Left kidney (tissue), 8 donors: ENCODE results near the gene PRKCQ. TPM values are rescaled to one million over a fixed set of nuclear protein-coding genes. Genes with fewer than 3 reads are reported as not detected.

ENCODE experiments used
- DNase-seq: peaks from one replicate; pipeline ENCODE4 v3.0.0-alpha.2; 2013
- long read RNA-seq, 8 donors: transcript quantifications; one replicate each; lab custom pipeline, GENCODE V29; 2026
- polyA plus RNA-seq: library from polyadenylated mRNA; unstranded; fragments of 120-200 nt; gene quantifications from one replicate; pipeline ENCODE4 v1.2.1, GENCODE V29; 2013; ENCODE audit not compliant: insufficient read length

PRKCQ gene
- 16.5 TPM for polyA plus RNA-seq
- long read RNA-seq, donor 1, partial matches to known transcripts, result 13 of 24 reads
- long read RNA-seq, donor 1, other reads (novel, unspliced or antisense), result 11 of 24 reads
- long read RNA-seq, donor 2, partial matches to known transcripts, result 0 of 1 reads
- long read RNA-seq, donor 2, other reads (novel, unspliced or antisense), result 0 of 1 reads
- long read RNA-seq, donor 3, result 0 reads
- long read RNA-seq, donor 4, result 0 reads
- long read RNA-seq, donor 5, partial matches to known transcripts, result 13 of 21 reads
- long read RNA-seq, donor 5, other reads (novel, unspliced or antisense), result 7 of 21 reads
- long read RNA-seq, donor 6, partial matches to known transcripts, result 0 of 2 reads
- long read RNA-seq, donor 6, other reads (novel, unspliced or antisense), result 0 of 2 reads
- long read RNA-seq, donor 7, partial matches to known transcripts, result 0 of 2 reads
- long read RNA-seq, donor 7, other reads (novel, unspliced or antisense), result 0 of 2 reads
- long read RNA-seq, donor 8, partial matches to known transcripts, result 0 of 3 reads
- long read RNA-seq, donor 8, other reads (novel, unspliced or antisense), result 0 of 3 reads

- no peak for DNase-seq
Measured at GRCh38 chr10:6579904-6580278, at the start of gene PRKCQ. Gene PRKCQ (minus strand): TSS chr10:6580276. CDS start chr10:6515135, 65,141 bp downstream.

- no peak for DNase-seq
Measured at GRCh38 chr10:6625428-6625827, 45.4 kb upstream of the PRKCQ start.

- no peak for DNase-seq
Measured at GRCh38 chr10:6624392-6624791, 44.3 kb upstream of the PRKCQ start.

- DNase-seq, result no peak
Measured at GRCh38 chr10:6622921-6623320, 42.8 kb upstream of the PRKCQ start.

GRCh38 chr10:6621536-6621935 lies 41.5 kb upstream of the PRKCQ start:
- DNase-seq, result no peak

- DNase-seq, result no peak
Measured at GRCh38 chr10:6619660-6620059, 39.6 kb upstream of the PRKCQ start.

GRCh38 chr10:6618340-6618739 lies 38.3 kb upstream of the PRKCQ start:
- DNase-seq, result no peak

- DNase-seq, result no peak
Measured at GRCh38 chr10:6617309-6618076, 37.4 kb upstream of the PRKCQ start.

GRCh38 chr10:6615971-6616370 lies 35.9 kb upstream of the PRKCQ start:
- DNase-seq, result no peak

- DNase-seq, result no peak
Measured at GRCh38 chr10:6612371-6612770, 32.3 kb upstream of the PRKCQ start.

GRCh38 chr10:6610647-6611046 lies 30.6 kb upstream of the PRKCQ start:
- DNase-seq, result no peak

- no peak for DNase-seq
Measured at GRCh38 chr10:6609625-6610024, 29.5 kb upstream of the PRKCQ start.

- DNase-seq, result no peak
Measured at GRCh38 chr10:6607778-6608177, 27.7 kb upstream of the PRKCQ start.

GRCh38 chr10:6607182-6607581 lies 27.1 kb upstream of the PRKCQ start:
- DNase-seq, result no peak

- DNase-seq, result no peak
Measured at GRCh38 chr10:6603142-6604125, 23.4 kb upstream of the PRKCQ start.

- no peak for DNase-seq
Measured at GRCh38 chr10:6602700-6603084, 22.6 kb upstream of the PRKCQ start.

GRCh38 chr10:6602026-6602699 lies 22.1 kb upstream of the PRKCQ start:
- DNase-seq, result no peak

- no peak for DNase-seq
Measured at GRCh38 chr10:6601246-6601805, 21.2 kb upstream of the PRKCQ start.

- DNase-seq, result no peak
Measured at GRCh38 chr10:6600224-6600987, 20.3 kb upstream of the PRKCQ start.

- DNase-seq, result no peak
Measured at GRCh38 chr10:6598679-6599078, 18.6 kb upstream of the PRKCQ start.
